ENCODE data around the gene TGM4.

TGM4 gene

DNA sequence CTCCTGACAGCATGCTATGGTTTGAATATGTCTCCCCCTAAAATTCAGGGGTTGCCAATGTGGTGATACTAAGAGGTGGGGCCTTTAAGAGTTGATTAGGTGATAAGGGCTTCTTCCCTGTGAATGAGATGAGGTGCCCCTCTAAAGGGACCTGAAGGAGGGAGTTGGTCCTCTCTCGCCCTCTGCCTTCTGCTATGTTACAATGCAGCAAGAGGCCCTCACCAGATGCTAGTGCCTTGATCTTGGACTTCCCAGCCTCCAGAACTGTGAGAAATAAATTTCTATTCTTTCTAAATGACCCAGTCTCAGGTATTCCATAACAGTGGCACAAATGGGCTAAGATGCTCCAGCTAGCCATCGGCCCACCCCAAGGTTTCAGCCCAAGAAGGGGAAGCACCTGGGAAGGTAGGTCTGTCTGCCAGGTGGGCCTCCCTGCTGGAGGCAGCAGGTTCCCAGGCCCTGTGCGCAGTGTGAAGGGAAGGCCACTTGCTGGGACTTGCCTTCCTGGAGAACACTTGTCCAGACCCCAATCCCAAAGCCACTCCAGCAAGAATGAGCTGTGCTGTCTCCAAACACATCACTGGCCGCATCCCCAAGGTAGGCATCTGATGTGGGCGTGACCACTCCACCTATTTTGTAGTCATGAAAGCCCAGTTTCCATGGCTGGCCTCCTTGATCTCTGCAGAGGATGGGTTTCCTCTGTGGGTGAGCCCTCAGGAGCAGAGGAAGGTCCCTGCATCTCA, 9.0 kb downstream of the TGM4 start:
- H3K9ac ChIP-seq (ENCODE audit: low read length) = no peak overlapping the region
- no peaks in the 10 kb centered on the region for H3K36me3 ChIP-seq (ENCODE audit: insufficient read depth, low read length)
- no peaks in the 10 kb centered on the region for H3K4me1 ChIP-seq (ENCODE audit: insufficient read depth, low read length)
- H3K27me3 ChIP-seq (ENCODE audit: control insufficient read depth in 1 of 2, insufficient read depth in 2 of 2, low read length in 2 of 2) = no peaks in the 10 kb centered on the region
- no peak overlapping the region for H3K27ac ChIP-seq (ENCODE audit: low read depth, low read length)
- H3K4me3 ChIP-seq (ENCODE audit: low read depth in 1 of 2, low read length in 2 of 2) = no peak overlapping the region
- no peaks in the 10 kb centered on the region for H3K9me3 ChIP-seq (ENCODE audit: low read length)

GRCh38 chr3:44883999-44884431, 9.6 kb downstream of the TGM4 start:
- Histone ChIP-seq H3K4me1 (ENCODE audit: insufficient read depth, low read length) (no peaks in the 10 kb centered on the region), H3K9me3 (ENCODE audit: low read length) (no peaks in the 10 kb centered on the region), H3K9ac (ENCODE audit: low read length) (no peak overlapping the region), H3K36me3 (ENCODE audit: insufficient read depth, low read length) (no peaks in the 10 kb centered on the region), H3K27ac (ENCODE audit: low read depth, low read length) (no peak overlapping the region), H3K4me3 (ENCODE audit: low read depth in 1 of 2, low read length in 2 of 2) (no peak overlapping the region), H3K27me3 (ENCODE audit: control insufficient read depth in 1 of 2, insufficient read depth in 2 of 2, low read length in 2 of 2) (no peaks in the 10 kb centered on the region)

GRCh38 chr3:44885618-44886017, 11.2 kb downstream of the TGM4 start:
- Histone ChIP-seq H3K27me3 (ENCODE audit: control insufficient read depth in 1 of 2, insufficient read depth in 2 of 2, low read length in 2 of 2) (no peaks in the 10 kb centered on the region), H3K4me1 (ENCODE audit: insufficient read depth, low read length) (no peaks in the 10 kb centered on the region), H3K9me3 (ENCODE audit: low read length) (no peaks in the 10 kb centered on the region), H3K4me3 (ENCODE audit: low read depth in 1 of 2, low read length in 2 of 2) (no peak overlapping the region), H3K9ac (ENCODE audit: low read length) (no peak overlapping the region), H3K36me3 (ENCODE audit: insufficient read depth, low read length) (no peaks in the 10 kb centered on the region), H3K27ac (ENCODE audit: low read depth, low read length) (no peak overlapping the region)

GRCh38 chr3:44886561-44886960, 12.2 kb downstream of the TGM4 start:
- H3K27me3 ChIP-seq (ENCODE audit: control insufficient read depth in 1 of 2, insufficient read depth in 2 of 2, low read length in 2 of 2) = no peaks in the 10 kb centered on the region
- no peaks in the 10 kb centered on the region for H3K9me3 ChIP-seq (ENCODE audit: low read length)
- H3K36me3 ChIP-seq (ENCODE audit: insufficient read depth, low read length) = no peaks in the 10 kb centered on the region
- no peak overlapping the region for H3K4me3 ChIP-seq (ENCODE audit: low read depth in 1 of 2, low read length in 2 of 2)
- H3K9ac ChIP-seq (ENCODE audit: low read length) = no peak overlapping the region
- H3K27ac ChIP-seq (ENCODE audit: low read depth, low read length) = no peak overlapping the region
- no peaks in the 10 kb centered on the region for H3K4me1 ChIP-seq (ENCODE audit: insufficient read depth, low read length)

DNA sequence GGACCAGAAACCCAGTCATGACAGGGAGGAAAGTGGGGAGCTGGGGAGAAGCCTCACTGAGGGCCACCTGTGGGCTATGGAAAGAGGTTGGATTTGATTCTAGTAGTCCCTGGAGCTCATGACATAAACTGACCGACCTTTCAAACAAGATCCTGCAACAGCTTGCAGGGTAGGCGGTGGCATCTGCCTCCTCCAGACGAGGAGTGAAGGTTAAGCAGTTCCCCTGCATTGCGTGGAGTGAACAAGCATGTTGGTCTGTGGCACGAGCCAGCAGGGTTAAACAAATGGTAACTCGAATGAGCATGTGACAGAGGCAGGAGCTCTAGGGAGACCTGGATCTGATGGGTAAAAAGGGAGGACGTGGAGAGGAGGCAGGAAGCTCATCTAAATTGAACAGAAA, 12.7 kb downstream of the TGM4 start:
- no peak overlapping the region for H3K4me3 ChIP-seq (ENCODE audit: low read depth in 1 of 2, low read length in 2 of 2)
- no peaks in the 10 kb centered on the region for H3K36me3 ChIP-seq (ENCODE audit: insufficient read depth, low read length)
- H3K9ac ChIP-seq (ENCODE audit: low read length) = no peak overlapping the region
- no peaks in the 10 kb centered on the region for H3K9me3 ChIP-seq (ENCODE audit: low read length)
- H3K4me1 ChIP-seq (ENCODE audit: insufficient read depth, low read length) = no peaks in the 10 kb centered on the region
- no peaks in the 10 kb centered on the region for H3K27me3 ChIP-seq (ENCODE audit: control insufficient read depth in 1 of 2, insufficient read depth in 2 of 2, low read length in 2 of 2)
- H3K27ac ChIP-seq (ENCODE audit: low read depth, low read length) = no peak overlapping the region

DNA sequence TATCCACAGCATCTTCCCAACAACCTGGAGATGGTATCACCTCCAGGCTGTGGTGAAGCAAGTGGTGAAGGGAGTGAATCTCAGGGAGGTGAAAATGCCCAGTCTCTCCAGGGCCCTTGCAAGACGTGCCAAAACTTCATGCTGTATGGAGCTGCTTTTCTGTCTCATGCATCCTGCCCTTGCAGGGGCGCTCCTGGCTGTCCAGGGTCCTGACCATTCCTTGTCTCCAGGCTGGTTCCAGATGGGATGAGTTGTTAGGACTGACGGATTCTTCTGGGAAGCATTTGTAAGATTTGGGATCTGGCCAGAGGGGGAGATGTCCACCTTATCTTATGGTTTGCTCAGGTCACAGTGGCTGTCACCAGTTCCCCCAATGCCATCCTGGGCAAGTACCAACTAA, 15.8 kb downstream of the TGM4 start:
- no peaks in the 10 kb centered on the region for H3K36me3 ChIP-seq (ENCODE audit: insufficient read depth, low read length)
- no peaks in the 10 kb centered on the region for H3K9me3 ChIP-seq (ENCODE audit: low read length)
- no peak overlapping the region for H3K27ac ChIP-seq (ENCODE audit: low read depth, low read length)
- no peaks in the 10 kb centered on the region for H3K27me3 ChIP-seq (ENCODE audit: control insufficient read depth in 1 of 2, insufficient read depth in 2 of 2, low read length in 2 of 2)
- H3K4me1 ChIP-seq (ENCODE audit: insufficient read depth, low read length) = no peaks in the 10 kb centered on the region
- no peak overlapping the region for H3K4me3 ChIP-seq (ENCODE audit: low read depth in 1 of 2, low read length in 2 of 2)
- H3K9ac ChIP-seq (ENCODE audit: low read length) = no peak overlapping the region

GRCh38 chr3:44890852-44891251, 16.4 kb downstream of the TGM4 start:
- no peaks in the 10 kb centered on the region for H3K4me1 ChIP-seq (ENCODE audit: insufficient read depth, low read length)
- H3K9me3 ChIP-seq (ENCODE audit: low read length) = no peaks in the 10 kb centered on the region
- no peak overlapping the region for H3K27ac ChIP-seq (ENCODE audit: low read depth, low read length)
- H3K27me3 ChIP-seq (ENCODE audit: control insufficient read depth in 1 of 2, insufficient read depth in 2 of 2, low read length in 2 of 2) = no peaks in the 10 kb centered on the region
- no peak overlapping the region for H3K4me3 ChIP-seq (ENCODE audit: low read depth in 1 of 2, low read length in 2 of 2)
- H3K9ac ChIP-seq (ENCODE audit: low read length) = no peak overlapping the region
- H3K36me3 ChIP-seq (ENCODE audit: insufficient read depth, low read length) = no peaks in the 10 kb centered on the region

DNA sequence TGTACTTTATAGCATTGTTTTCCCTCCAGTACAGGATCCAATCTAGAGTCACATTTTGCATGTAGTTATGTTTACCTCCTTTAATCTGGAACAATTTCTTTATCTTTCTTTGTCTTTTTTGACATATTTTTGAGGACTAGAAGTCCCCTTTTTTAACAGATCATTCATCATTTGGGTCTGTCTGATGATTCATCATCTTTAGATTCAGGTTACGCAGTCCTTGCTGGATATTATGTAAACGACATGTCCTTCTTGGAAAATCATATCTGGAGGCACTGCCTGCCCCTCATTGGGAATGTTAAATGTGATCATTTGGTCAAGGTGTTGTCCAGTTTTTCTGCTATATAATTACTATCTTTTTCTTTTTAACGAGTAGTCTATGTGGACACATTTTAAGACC, 18.3 kb downstream of the TGM4 start:
- Histone ChIP-seq H3K4me1 (ENCODE audit: insufficient read depth, low read length) (no peaks in the 10 kb centered on the region), H3K27ac (ENCODE audit: low read depth, low read length) (no peak overlapping the region), H3K9me3 (ENCODE audit: low read length) (no peaks in the 10 kb centered on the region), H3K27me3 (ENCODE audit: control insufficient read depth in 1 of 2, insufficient read depth in 2 of 2, low read length in 2 of 2) (no peaks in the 10 kb centered on the region), H3K9ac (ENCODE audit: low read length) (no peak overlapping the region), H3K4me3 (ENCODE audit: low read depth in 1 of 2, low read length in 2 of 2) (no peak overlapping the region), H3K36me3 (ENCODE audit: insufficient read depth, low read length) (no peaks in the 10 kb centered on the region)

DNA sequence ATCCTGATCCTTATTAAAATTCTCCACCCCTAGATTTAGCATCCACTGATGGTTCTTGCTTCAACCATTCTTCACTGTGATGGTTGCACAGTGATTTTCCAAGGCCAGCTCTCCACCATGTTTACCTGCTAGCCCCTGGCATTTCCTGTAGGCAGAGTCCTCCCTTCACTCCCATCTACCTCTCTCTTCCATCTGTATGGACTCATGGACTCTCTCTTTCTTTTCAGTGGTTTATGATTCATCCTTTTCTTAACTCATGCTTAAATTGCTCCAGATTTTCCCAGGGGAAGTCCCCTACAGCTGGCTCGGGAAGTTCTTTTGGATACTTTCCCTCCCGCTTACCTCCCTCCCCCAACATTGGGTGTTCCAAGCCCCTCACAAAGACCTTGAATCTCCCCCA, 18.7 kb downstream of the TGM4 start:
- no peak overlapping the region for H3K4me3 ChIP-seq (ENCODE audit: low read depth in 1 of 2, low read length in 2 of 2)
- H3K4me1 ChIP-seq (ENCODE audit: insufficient read depth, low read length) = no peaks in the 10 kb centered on the region
- no peaks in the 10 kb centered on the region for H3K36me3 ChIP-seq (ENCODE audit: insufficient read depth, low read length)
- no peak overlapping the region for H3K27ac ChIP-seq (ENCODE audit: low read depth, low read length)
- H3K27me3 ChIP-seq (ENCODE audit: control insufficient read depth in 1 of 2, insufficient read depth in 2 of 2, low read length in 2 of 2) = no peaks in the 10 kb centered on the region
- H3K9me3 ChIP-seq (ENCODE audit: low read length) = no peaks in the 10 kb centered on the region
- H3K9ac ChIP-seq (ENCODE audit: low read length) = no peak overlapping the region

DNA sequence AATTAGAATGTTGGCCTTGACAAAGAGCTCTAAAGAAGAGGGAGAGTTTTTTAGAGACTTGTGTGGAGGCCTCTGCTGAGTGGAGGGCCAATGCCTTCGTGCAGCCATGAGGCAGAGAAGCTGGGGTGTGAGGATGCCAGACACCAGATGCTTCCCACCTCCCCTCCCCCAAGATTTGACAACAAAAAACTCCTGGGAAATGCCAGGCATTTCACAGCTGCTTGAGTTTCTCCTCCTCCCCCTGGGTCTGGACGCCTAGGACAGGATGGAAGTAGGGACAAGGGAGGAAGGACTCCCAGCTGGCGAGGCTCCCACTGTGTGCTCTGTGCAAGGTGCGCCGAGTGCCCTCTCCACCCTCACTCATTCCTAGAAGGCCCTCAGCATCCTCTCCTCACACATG, 20.1 kb downstream of the TGM4 start:
- H3K27ac ChIP-seq (ENCODE audit: low read depth, low read length) = no peak overlapping the region
- no peak overlapping the region for H3K9ac ChIP-seq (ENCODE audit: low read length)
- H3K4me3 ChIP-seq (ENCODE audit: low read depth in 1 of 2, low read length in 2 of 2) = no peak overlapping the region
- no peaks in the 10 kb centered on the region for H3K36me3 ChIP-seq (ENCODE audit: insufficient read depth, low read length)
- no peaks in the 10 kb centered on the region for H3K4me1 ChIP-seq (ENCODE audit: insufficient read depth, low read length)
- H3K9me3 ChIP-seq (ENCODE audit: low read length) = no peaks in the 10 kb centered on the region
- H3K27me3 ChIP-seq (ENCODE audit: control insufficient read depth in 1 of 2, insufficient read depth in 2 of 2, low read length in 2 of 2) = no peaks in the 10 kb centered on the region

- no peaks in the 10 kb centered on the region for H3K9me3 ChIP-seq (ENCODE audit: low read length)
- no peak overlapping the region for H3K27ac ChIP-seq (ENCODE audit: low read depth, low read length)
- H3K36me3 ChIP-seq (ENCODE audit: insufficient read depth, low read length) = no peaks in the 10 kb centered on the region
- H3K9ac ChIP-seq (ENCODE audit: low read length) = no peak overlapping the region
- H3K4me3 ChIP-seq (ENCODE audit: low read depth in 1 of 2, low read length in 2 of 2) = no peak overlapping the region
- H3K4me1 ChIP-seq (ENCODE audit: insufficient read depth, low read length) = no peaks in the 10 kb centered on the region
- H3K27me3 ChIP-seq (ENCODE audit: control insufficient read depth in 1 of 2, insufficient read depth in 2 of 2, low read length in 2 of 2) = no peaks in the 10 kb centered on the region
Observed at GRCh38 chr3:44896440-44896839, 22.0 kb downstream of the TGM4 start.

- H3K27ac ChIP-seq (ENCODE audit: low read depth, low read length) = no peak overlapping the region
- no peaks in the 10 kb centered on the region for H3K4me1 ChIP-seq (ENCODE audit: insufficient read depth, low read length)
- H3K4me3 ChIP-seq (ENCODE audit: low read depth in 1 of 2, low read length in 2 of 2) = no peak overlapping the region
- H3K9me3 ChIP-seq (ENCODE audit: low read length) = no peaks in the 10 kb centered on the region
- H3K9ac ChIP-seq (ENCODE audit: low read length) = no peak overlapping the region
- H3K36me3 ChIP-seq (ENCODE audit: insufficient read depth, low read length) = no peaks in the 10 kb centered on the region
- no peaks in the 10 kb centered on the region for H3K27me3 ChIP-seq (ENCODE audit: control insufficient read depth in 1 of 2, insufficient read depth in 2 of 2, low read length in 2 of 2)
Observed at GRCh38 chr3:44899683-44900367, 25.4 kb downstream of the TGM4 start.

Data from muscle layer of colon (tissue), 2 donors.